Activated B cell treated with CpG ODN at 0.5 μM for 24 hours (primary cell): ENCODE data around the gene ADAMTSL3. TPM values are rescaled to one million over a fixed set of nuclear protein-coding genes. Genes with fewer than 3 reads are reported as not detected.

ENCODE experiments used
- ATAC-seq: fragments of 200-7000 bp; cut with Tn5 transposase; one replicate; pipeline ENCODE4 v1.10.0; 2021; ENCODE audit warnings: low read depth, mild to moderate bottlenecking, moderate library complexity
- CTCF ChIA-PET: fragments of 350-600 bp; sonication (Branson Sonifier 250); formaldehyde crosslinking; loops from one replicate; lab custom pipeline; 2021; ENCODE audit warnings: antibody characterized with exemption; lab: Charles Lee
- POLR2A ChIA-PET: fragments of 350-600 bp; sonication (Branson Sonifier 250); formaldehyde crosslinking; loops from one replicate; lab custom pipeline; 2021; ENCODE audit warnings: antibody characterized with exemption; lab: Charles Lee
- DNase-seq: peaks from one replicate; pipeline ENCODE4 v3.0.0; 2022
- H3K27ac Mint-ChIP-seq: one replicate; pipeline ENCODE4 v1.8.0; 2020; ENCODE audit warnings: mixed read lengths
- H3K27me3 Mint-ChIP-seq: one replicate; pipeline ENCODE4 v1.8.0; 2021; ENCODE audit warnings: mixed read lengths
- H3K36me3 Mint-ChIP-seq: one replicate; pipeline ENCODE4 v1.8.0; 2021; ENCODE audit warnings: low read depth, mixed read lengths
- H3K4me1 Mint-ChIP-seq: one replicate; pipeline ENCODE4 v1.8.0; 2021; ENCODE audit warnings: mixed read lengths
- H3K4me3 Mint-ChIP-seq: one replicate; pipeline ENCODE4 v1.8.0; 2020; ENCODE audit warnings: mild to moderate bottlenecking, mixed read lengths
- H3K9me3 Mint-ChIP-seq: one replicate; pipeline ENCODE4 v1.8.0; 2020; ENCODE audit warnings: mixed read lengths
- intact Hi-C: fragments of 100-400 bp; cut with micrococcal nuclease; formaldehyde crosslinking; loops from one replicate; pipeline ENCODE4 v1.15.1; 2024
- total RNA-seq: library from RNA; stranded (reverse); gene quantifications from 2 replicates; pipeline ENCODE4 v1.2.3, GENCODE V29; 2022
- TF ChIP-seq, protein P1 (sequence below): fragments of 200-600 bp; IDR thresholded peaks from one replicate; pipeline ENCODE4 v1.8.0; 2022; ENCODE audit warnings: antibody characterized with exemption, mild to moderate bottlenecking

ADAMTSL3 gene
- total RNA-seq, 1 donor from 2014 or later, result not detected

DNA sequence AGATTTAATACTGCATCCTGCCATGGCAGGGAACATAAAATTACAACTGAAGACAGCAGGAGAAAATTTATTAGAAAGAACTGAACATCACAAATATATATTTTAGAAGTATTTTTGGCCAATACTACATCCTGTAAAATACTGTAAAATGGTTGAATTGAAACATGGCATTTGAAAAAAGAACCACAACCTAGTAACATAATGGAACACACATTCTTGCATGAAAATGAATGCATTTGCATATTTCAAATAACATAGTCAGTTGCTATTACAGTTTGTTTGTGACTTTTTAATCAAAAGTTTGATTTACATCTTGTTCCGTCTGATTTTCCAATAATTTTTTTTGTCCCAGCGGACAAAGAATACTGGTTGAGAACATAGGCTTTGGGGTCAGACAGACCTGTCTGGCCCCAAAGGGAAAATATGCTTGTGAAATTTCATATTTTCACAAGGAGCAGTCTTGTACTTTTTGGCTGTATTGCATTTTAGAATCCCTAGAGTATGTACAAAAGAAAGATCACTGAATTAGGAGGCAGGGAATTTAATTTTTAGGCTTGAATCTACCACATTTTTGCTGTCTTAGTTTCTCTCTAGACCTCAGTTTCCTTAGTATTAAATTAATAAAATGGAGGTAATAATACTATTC, 268.8 kb downstream of the ADAMTSL3 start:
- Mint-ChIP-seq H3K36me3 (no peaks in the 10 kb centered on the region), H3K4me1 (no peaks in the 10 kb centered on the region), H3K9me3 (no peaks in the 10 kb centered on the region), H3K4me3 (no peak overlapping the region), H3K27me3 (no peaks in the 10 kb centered on the region), H3K27ac (no peak overlapping the region)
- DNase-seq (no peak), ATAC-seq (no peak)
- POLR2A ChIA-PET, result no interaction called here
- intact Hi-C loops, result no loop called here
- TF ChIP-seq, protein P1, sequence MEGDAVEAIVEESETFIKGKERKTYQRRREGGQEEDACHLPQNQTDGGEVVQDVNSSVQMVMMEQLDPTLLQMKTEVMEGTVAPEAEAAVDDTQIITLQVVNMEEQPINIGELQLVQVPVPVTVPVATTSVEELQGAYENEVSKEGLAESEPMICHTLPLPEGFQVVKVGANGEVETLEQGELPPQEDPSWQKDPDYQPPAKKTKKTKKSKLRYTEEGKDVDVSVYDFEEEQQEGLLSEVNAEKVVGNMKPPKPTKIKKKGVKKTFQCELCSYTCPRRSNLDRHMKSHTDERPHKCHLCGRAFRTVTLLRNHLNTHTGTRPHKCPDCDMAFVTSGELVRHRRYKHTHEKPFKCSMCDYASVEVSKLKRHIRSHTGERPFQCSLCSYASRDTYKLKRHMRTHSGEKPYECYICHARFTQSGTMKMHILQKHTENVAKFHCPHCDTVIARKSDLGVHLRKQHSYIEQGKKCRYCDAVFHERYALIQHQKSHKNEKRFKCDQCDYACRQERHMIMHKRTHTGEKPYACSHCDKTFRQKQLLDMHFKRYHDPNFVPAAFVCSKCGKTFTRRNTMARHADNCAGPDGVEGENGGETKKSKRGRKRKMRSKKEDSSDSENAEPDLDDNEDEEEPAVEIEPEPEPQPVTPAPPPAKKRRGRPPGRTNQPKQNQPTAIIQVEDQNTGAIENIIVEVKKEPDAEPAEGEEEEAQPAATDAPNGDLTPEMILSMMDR, result no peak
- CTCF ChIA-PET, result no interaction called here

DNA sequence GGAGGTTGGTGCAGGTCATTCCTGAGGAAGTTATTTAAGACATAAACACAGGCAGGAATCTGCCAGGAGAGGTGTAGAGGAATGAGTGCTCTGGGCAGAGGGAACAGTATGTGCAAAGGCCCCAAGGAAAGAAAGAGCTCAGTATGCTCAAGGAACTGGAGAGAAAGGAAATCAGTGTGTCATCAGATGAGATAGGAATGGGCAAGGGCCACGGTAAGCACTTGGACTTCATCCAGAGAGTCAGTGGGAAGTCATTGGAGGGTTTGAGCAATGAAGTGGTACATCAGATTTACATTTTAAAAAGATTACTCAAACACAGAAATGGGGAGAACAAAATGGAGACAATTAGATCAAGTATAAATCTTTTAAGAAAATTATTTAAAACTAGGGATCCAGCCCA, 272.2 kb downstream of the ADAMTSL3 start:
- ChIA-PET CTCF (no interaction called here), POLR2A (no interaction called here)
- no peaks in the 10 kb centered on the region for H3K27me3 Mint-ChIP-seq
- H3K4me1 Mint-ChIP-seq, result no peaks in the 10 kb centered on the region
- ATAC-seq (no peak), DNase-seq (no peak)
- no peak overlapping the region for H3K4me3 Mint-ChIP-seq
- TF ChIP-seq, protein P1, result no peak
- H3K9me3 Mint-ChIP-seq, result no peaks in the 10 kb centered on the region
- intact Hi-C loops, result no loop called here
- no peak overlapping the region for H3K27ac Mint-ChIP-seq
- H3K36me3 Mint-ChIP-seq, result no peaks in the 10 kb centered on the region

DNA sequence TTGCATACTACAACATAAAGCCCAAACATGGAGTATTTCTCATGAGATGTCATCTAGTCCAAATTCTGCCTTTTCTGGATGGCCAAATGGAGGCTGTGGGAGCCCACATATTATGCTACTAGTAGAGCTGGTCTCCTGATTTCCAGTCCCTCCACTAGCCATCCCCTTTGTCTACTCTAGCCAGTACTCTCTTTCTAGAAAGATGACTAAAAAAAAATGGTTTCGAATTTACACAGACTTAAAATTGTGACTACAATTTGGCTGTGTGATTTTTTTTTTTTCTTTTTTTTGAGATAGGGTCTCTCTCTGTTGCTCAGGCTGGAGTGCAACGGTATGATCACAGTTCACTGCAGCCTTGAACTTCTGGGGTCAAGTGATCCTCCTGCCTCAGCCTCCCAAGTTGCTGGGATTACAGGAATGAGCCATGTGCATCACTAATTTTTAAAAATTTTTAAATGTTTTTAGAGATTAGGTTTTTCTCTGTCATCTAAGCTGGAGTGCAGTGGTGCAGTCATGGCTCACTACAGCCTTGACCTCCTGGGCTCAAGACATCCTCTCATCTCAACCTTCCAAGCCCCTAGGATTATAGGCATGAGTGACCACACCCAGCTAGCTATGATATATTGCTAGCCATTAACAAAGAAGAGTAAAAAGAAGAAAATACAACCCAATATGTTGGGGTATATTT, 273.9 kb downstream of the ADAMTSL3 start:
- POLR2A ChIA-PET, result no interaction called here
- TF ChIP-seq, protein P1, result no peak
- DNase-seq (no peak), ATAC-seq (no peak)
- CTCF ChIA-PET, result interaction anchor here (0.7 kb wide), 1 partner anchor 11 kb away, joined by 3 read pairs; no protein-coding TSS in a partner anchor
- no peaks in the 10 kb centered on the region for H3K4me1 Mint-ChIP-seq
- intact Hi-C loops, result no loop called here
- H3K9me3 Mint-ChIP-seq, result peaks cover 3% of the 10 kb centered on the region
- no peak overlapping the region for H3K4me3 Mint-ChIP-seq
- H3K27ac Mint-ChIP-seq, result no peak overlapping the region
- H3K36me3 Mint-ChIP-seq, result no peaks in the 10 kb centered on the region
- H3K27me3 Mint-ChIP-seq, result no peaks in the 10 kb centered on the region

DNA sequence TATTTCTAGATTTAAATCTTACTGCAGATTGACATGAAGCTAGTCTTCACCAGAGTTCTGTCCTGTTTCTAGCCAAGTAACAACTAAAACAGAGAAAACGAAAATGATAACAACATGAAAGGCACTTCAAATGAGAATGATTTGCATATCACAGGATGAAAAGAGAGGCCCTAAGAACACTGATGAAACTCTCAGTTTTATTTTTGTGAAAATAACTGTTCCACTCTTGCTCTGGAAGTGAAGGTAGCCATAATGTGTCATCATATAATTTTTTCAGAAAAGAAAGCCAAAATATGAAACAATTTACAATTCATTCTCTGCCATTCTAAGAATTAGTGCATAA, 274.4 kb downstream of the ADAMTSL3 start:
- Mint-ChIP-seq H3K27me3 (no peaks in the 10 kb centered on the region), H3K36me3 (no peaks in the 10 kb centered on the region), H3K27ac (no peak overlapping the region), H3K9me3 (peaks cover 9% of the 10 kb centered on the region), H3K4me3 (no peak overlapping the region), H3K4me1 (no peaks in the 10 kb centered on the region)
- ATAC-seq (no peak), DNase-seq (no peak)
- intact Hi-C loops, result no loop called here
- ChIA-PET CTCF (no interaction called here), POLR2A (no interaction called here)
- TF ChIP-seq, protein P1, result no peak

DNA sequence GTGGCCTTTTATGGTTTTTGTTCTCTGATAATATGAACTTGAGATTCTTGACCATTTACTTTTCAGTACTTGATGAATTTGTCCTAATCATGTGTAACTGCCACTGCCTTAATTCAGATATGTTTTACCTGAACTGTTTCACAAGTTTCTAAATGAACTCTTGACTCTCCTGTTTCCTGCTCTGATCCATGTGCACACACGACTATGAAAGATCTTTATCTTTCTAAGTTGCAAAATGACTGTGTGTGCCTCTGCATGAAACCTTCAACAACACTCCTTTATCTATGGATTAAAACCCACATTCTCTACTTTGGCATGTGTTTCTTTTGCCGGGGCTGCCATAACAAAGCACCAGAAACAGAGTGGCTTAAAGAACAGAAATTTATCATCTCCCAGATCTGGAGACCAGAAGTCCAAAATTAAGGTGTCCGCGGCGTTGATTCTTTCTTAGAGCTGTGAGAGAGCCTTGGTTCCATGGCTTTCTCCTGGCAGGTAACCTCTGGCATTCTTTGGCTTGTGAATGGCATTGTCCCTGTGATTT, 275.0 kb downstream of the ADAMTSL3 start:
- no peaks in the 10 kb centered on the region for H3K36me3 Mint-ChIP-seq
- TF ChIP-seq, protein P1, result no peak
- no peak overlapping the region for H3K27ac Mint-ChIP-seq
- intact Hi-C loops, result no loop called here
- peaks cover 10% of the 10 kb centered on the region for H3K9me3 Mint-ChIP-seq
- no peak overlapping the region for H3K4me3 Mint-ChIP-seq
- H3K27me3 Mint-ChIP-seq, result no peaks in the 10 kb centered on the region
- ChIA-PET CTCF (no interaction called here), POLR2A (no interaction called here)
- H3K4me1 Mint-ChIP-seq, result no peaks in the 10 kb centered on the region
- DNase-seq (no peak), ATAC-seq (no peak)
